HepG2 (cell line): ENCODE results near the gene KDELR3. TPM values are rescaled to one million over a fixed set of nuclear protein-coding genes. Genes with fewer than 3 reads are reported as not detected.

Source experiments
- ARNT2 ChIP-seq: sonication (generic); formaldehyde crosslinking; IDR thresholded peaks from 2 replicates; pipeline ENCODE4 v1.8.0; 2022; ENCODE audit warnings: mild to moderate bottlenecking, low read depth, missing genetic modification reagents, moderate library complexity
- BCL6 ChIP-seq: IDR thresholded peaks from 2 replicates; pipeline ENCODE4 v1.6.1; 2016; ENCODE audit warnings: missing genetic modification reagents, missing compliant biosample characterization
- GFI1 ChIP-seq: sonication (generic); formaldehyde crosslinking; IDR thresholded peaks from 2 replicates; pipeline ENCODE4 v1.5.0; 2020; ENCODE audit warnings: missing genetic modification reagents, mild to moderate bottlenecking, borderline replicate concordance
- MEF2D ChIP-seq: sonication (generic); formaldehyde crosslinking; IDR thresholded peaks from 2 replicates; pipeline ENCODE4 v1.5.1; 2020; ENCODE audit warnings: mild to moderate bottlenecking, missing genetic modification reagents
- MIXL1 ChIP-seq: IDR thresholded peaks from 2 replicates; pipeline ENCODE4 v1.6.1; 2016
- MXD4 ChIP-seq: IDR thresholded peaks from 2 replicates; pipeline ENCODE4 v1.6.1; 2016; ENCODE audit warnings: mild to moderate bottlenecking, missing biosample characterization, missing genetic modification reagents
- NR2F6 ChIP-seq, 2 experiments: IDR thresholded peaks; 2 replicates each; pipeline ENCODE4 v1.6.1; 2016; ENCODE audit warnings: antibody characterized with exemption in 1 of 2, mild to moderate bottlenecking in 1 of 2
- POGZ ChIP-seq: sonication (generic); formaldehyde crosslinking; IDR thresholded peaks from 2 replicates; pipeline ENCODE4 v1.4.0; 2020; ENCODE audit warnings: mild to moderate bottlenecking, missing genetic modification reagents
- SALL1 ChIP-seq: sonication (generic); formaldehyde crosslinking; IDR thresholded peaks from 2 replicates; pipeline ENCODE4 v1.8.0; 2022; ENCODE audit warnings: mild to moderate bottlenecking, missing genetic modification reagents
- SOX5 ChIP-seq: IDR thresholded peaks from 2 replicates; pipeline ENCODE4 v1.6.1; 2016; ENCODE audit warnings: borderline replicate concordance
- SPEN ChIP-seq: sonication (generic); formaldehyde crosslinking; IDR thresholded peaks from 2 replicates; pipeline ENCODE4 v1.5.1; 2020; ENCODE audit warnings: low read depth, mild to moderate bottlenecking, missing genetic modification reagents
- TOE1 ChIP-seq: sonication (generic); formaldehyde crosslinking; IDR thresholded peaks from 2 replicates; pipeline ENCODE4 v1.4.0; 2020; ENCODE audit warnings: mild to moderate bottlenecking, missing genetic modification reagents
- ZBTB3 ChIP-seq: sonication (generic); formaldehyde crosslinking; IDR thresholded peaks from 2 replicates; pipeline ENCODE4 v1.4.0; 2020; ENCODE audit warnings: low read depth, mild to moderate bottlenecking, moderate library complexity, missing genetic modification reagents, borderline replicate concordance
- ZIK1 ChIP-seq: sonication (generic); formaldehyde crosslinking; IDR thresholded peaks from 2 replicates; pipeline ENCODE4 v1.5.0; 2020; ENCODE audit warnings: mild to moderate bottlenecking, low read depth, missing genetic modification reagents, borderline replicate concordance
- ZNF235 ChIP-seq: sonication (generic); formaldehyde crosslinking; IDR thresholded peaks from 2 replicates; pipeline ENCODE4 v1.8.1; 2023; ENCODE audit warnings: mild to moderate bottlenecking, missing genetic modification reagents, borderline replicate concordance
- ZNF333 ChIP-seq: sonication (generic); formaldehyde crosslinking; IDR thresholded peaks from 2 replicates; pipeline ENCODE4 v1.4.0; 2020; ENCODE audit warnings: mild to moderate bottlenecking, missing genetic modification reagents, borderline replicate concordance
- ZNF547 ChIP-seq: sonication (generic); formaldehyde crosslinking; IDR thresholded peaks from 2 replicates; pipeline ENCODE4 v1.5.1; 2020; ENCODE audit warnings: mild to moderate bottlenecking, missing genetic modification reagents
- ZNF569 ChIP-seq: sonication (generic); formaldehyde crosslinking; IDR thresholded peaks from 2 replicates; pipeline ENCODE4 v1.5.0; 2020; ENCODE audit warnings: mild to moderate bottlenecking, missing genetic modification reagents, moderate library complexity, borderline replicate concordance
- ZSCAN12 ChIP-seq: sonication (generic); formaldehyde crosslinking; IDR thresholded peaks from 2 replicates; pipeline ENCODE4 v1.9.0; 2021; ENCODE audit warnings: mild to moderate bottlenecking, missing genetic modification reagents
- polyA plus RNA-seq, 8 experiments: library from polyadenylated mRNA; depleted of rRNA in 3 of 8; stranded (reverse) in 7 of 8; unstranded in 1 of 8; fragments of >200 nt; fragmentation: Illumina TruSeq in 4 of 8; extraction: Trizol in 4 of 8; gene quantifications; 2 replicates each; pipeline versions ENCODE4 v1.2.1 to v1.2.3, GENCODE V29; 2011 to 2016; ENCODE audit warnings: low read depth in 4 of 8, missing spikeins in 1 of 8, mixed read lengths in 1 of 8; ENCODE audit not compliant: insufficient read depth in 1 of 8
- total RNA-seq, 5 experiments: library from RNA; depleted of rRNA; stranded (reverse); fragments of >200 nt; fragmentation: Illumina TruSeq; extraction: Trizol; gene quantifications; 2 replicates each; pipeline ENCODE4 v1.2.3, GENCODE V29; 2016; ENCODE audit warnings: low read depth in 1 of 5
- TF ChIP-seq, protein P1 (sequence below): sonication (generic); formaldehyde crosslinking; IDR thresholded peaks from 2 replicates; pipeline ENCODE4 v1.5.0; 2020; ENCODE audit warnings: mild to moderate bottlenecking, missing genetic modification reagents, borderline replicate concordance
- TF ChIP-seq, protein P2 (sequence below): IDR thresholded peaks from 2 replicates; pipeline ENCODE4 v1.6.1; 2016; ENCODE audit warnings: missing compliant biosample characterization, missing genetic modification reagents, borderline replicate concordance
- TF ChIP-seq, protein P3 (sequence below): sonication (generic); formaldehyde crosslinking; IDR thresholded peaks from 2 replicates; pipeline ENCODE4 v1.4.0; 2020; ENCODE audit warnings: missing genetic modification reagents

KDELR3 gene
- total and polyA plus RNA-seq, 2 of the 13 experiments (the other 11 are each of a cell fraction or from before 2014, with no cell fraction given): 24.2 to 65.7 TPM

DNA sequence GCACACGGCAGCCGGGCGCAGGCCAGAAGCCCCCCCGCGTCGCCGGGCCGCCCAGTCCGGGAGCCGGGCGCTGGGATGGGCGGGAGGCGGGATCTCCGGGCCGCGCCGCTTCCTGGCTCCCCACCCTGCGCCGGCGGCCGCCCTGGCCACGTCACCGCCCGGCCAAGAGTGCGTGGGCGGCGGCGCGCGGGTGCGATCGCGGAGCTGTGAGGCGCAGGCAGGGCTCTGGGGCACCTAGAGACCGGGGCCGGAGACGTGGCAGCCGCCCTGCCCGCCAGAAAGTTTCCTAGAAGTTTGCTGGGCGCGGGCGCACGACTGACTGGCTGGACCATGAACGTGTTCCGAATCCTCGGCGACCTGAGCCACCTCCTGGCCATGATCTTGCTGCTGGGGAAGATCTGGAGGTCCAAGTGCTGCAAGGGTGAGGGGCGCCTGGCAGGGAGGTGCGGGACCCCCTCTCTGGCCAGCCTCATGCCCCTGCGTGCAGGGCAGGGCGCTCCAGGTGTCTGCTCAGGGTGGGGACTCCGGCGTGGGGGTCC lies at the start of gene KDELR3 (continued):
- TF ChIP-seq ARNT2 (CRISPR knock-in tag) (peak; percentile 69; the same call in 1 of the 2 replicates), ZNF333 (CRISPR knock-in tag) (no peak), SPEN (CRISPR knock-in tag) (peak; percentile 25), BCL6 (CRISPR knock-in tag) (peak; percentile 74), MXD4 (CRISPR knock-in tag) (no peak), ZSCAN12 (CRISPR knock-in tag) (no peak), ZBTB3 (CRISPR knock-in tag) (no peak), MIXL1 (no peak), ZIK1 (no peak), GFI1 (CRISPR knock-in tag) (no peak), ZNF235 (CRISPR knock-in tag) (peak; percentile 55; the same call in 1 of the 2 replicates), NR2F6 (IDR thresholded peaks at IDR 0.05) (no peak), NR2F6 (CRISPR knock-in tag; IDR thresholded peaks at IDR 0.05) (no peak), POGZ (CRISPR knock-in tag) (no peak), TOE1 (no peak), MEF2D (CRISPR knock-in tag) (0 out of 2 replicates have a peak, but pooled peaks have one; percentile 48), ZNF569 (CRISPR knock-in tag) (no peak), SOX5 (CRISPR knock-in tag) (no peak), ZNF547 (no peak; the same call in 1 of the 2 replicates), SALL1 (CRISPR knock-in tag) (peak; percentile 57)
- TF ChIP-seq, protein P1, sequence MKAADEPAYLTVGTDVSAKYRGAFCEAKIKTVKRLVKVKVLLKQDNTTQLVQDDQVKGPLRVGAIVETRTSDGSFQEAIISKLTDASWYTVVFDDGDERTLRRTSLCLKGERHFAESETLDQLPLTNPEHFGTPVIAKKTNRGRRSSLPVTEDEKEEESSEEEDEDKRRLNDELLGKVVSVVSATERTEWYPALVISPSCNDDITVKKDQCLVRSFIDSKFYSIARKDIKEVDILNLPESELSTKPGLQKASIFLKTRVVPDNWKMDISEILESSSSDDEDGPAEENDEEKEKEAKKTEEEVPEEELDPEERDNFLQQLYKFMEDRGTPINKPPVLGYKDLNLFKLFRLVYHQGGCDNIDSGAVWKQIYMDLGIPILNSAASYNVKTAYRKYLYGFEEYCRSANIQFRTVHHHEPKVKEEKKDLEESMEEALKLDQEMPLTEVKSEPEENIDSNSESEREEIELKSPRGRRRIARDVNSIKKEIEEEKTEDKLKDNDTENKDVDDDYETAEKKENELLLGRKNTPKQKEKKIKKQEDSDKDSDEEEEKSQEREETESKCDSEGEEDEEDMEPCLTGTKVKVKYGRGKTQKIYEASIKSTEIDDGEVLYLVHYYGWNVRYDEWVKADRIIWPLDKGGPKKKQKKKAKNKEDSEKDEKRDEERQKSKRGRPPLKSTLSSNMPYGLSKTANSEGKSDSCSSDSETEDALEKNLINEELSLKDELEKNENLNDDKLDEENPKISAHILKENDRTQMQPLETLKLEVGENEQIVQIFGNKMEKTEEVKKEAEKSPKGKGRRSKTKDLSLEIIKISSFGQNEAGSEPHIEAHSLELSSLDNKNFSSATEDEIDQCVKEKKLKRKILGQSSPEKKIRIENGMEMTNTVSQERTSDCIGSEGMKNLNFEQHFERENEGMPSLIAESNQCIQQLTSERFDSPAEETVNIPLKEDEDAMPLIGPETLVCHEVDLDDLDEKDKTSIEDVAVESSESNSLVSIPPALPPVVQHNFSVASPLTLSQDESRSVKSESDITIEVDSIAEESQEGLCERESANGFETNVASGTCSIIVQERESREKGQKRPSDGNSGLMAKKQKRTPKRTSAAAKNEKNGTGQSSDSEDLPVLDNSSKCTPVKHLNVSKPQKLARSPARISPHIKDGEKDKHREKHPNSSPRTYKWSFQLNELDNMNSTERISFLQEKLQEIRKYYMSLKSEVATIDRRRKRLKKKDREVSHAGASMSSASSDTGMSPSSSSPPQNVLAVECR (CRISPR knock-in tag): peak; percentile 42; the same call in 1 of the 2 replicates
- TF ChIP-seq, protein P2, sequence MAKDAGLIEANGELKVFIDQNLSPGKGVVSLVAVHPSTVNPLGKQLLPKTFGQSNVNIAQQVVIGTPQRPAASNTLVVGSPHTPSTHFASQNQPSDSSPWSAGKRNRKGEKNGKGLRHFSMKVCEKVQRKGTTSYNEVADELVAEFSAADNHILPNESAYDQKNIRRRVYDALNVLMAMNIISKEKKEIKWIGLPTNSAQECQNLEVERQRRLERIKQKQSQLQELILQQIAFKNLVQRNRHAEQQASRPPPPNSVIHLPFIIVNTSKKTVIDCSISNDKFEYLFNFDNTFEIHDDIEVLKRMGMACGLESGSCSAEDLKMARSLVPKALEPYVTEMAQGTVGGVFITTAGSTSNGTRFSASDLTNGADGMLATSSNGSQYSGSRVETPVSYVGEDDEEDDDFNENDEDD (CRISPR knock-in tag): peak; percentile 69; the same call in 1 of the 2 replicates
- TF ChIP-seq, protein P3, sequence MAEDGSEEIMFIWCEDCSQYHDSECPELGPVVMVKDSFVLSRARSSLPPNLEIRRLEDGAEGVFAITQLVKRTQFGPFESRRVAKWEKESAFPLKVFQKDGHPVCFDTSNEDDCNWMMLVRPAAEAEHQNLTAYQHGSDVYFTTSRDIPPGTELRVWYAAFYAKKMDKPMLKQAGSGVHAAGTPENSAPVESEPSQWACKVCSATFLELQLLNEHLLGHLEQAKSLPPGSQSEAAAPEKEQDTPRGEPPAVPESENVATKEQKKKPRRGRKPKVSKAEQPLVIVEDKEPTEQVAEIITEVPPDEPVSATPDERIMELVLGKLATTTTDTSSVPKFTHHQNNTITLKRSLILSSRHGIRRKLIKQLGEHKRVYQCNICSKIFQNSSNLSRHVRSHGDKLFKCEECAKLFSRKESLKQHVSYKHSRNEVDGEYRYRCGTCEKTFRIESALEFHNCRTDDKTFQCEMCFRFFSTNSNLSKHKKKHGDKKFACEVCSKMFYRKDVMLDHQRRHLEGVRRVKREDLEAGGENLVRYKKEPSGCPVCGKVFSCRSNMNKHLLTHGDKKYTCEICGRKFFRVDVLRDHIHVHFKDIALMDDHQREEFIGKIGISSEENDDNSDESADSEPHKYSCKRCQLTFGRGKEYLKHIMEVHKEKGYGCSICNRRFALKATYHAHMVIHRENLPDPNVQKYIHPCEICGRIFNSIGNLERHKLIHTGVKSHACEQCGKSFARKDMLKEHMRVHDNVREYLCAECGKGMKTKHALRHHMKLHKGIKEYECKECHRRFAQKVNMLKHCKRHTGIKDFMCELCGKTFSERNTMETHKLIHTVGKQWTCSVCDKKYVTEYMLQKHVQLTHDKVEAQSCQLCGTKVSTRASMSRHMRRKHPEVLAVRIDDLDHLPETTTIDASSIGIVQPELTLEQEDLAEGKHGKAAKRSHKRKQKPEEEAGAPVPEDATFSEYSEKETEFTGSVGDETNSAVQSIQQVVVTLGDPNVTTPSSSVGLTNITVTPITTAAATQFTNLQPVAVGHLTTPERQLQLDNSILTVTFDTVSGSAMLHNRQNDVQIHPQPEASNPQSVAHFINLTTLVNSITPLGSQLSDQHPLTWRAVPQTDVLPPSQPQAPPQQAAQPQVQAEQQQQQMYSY (CRISPR knock-in tag): 0 out of 2 replicates have a peak, but pooled peaks have one; percentile 33
